GM20431 (cell line): Measurements from ENCODE around the gene ZBTB7C.
"Not testable (repeated sequence)": the region's sequence is repeated elsewhere in the genome, so short reads cannot be mapped to it uniquely, and the experiment has no call there.

Source experiments
- in situ Hi-C: fragments of 300-500 bp; cut with MseI, MboI; formaldehyde crosslinking; loops from one replicate; pipeline ENCODE4 v1.15.0; 2020; ENCODE audit warnings: low sequenced_read_pairs; ENCODE audit not compliant: unreplicated experiment

ZBTB7C gene

GRCh38 chr18:48281460-48281859 lies 127.7 kb downstream of the ZBTB7C start:
- in situ Hi-C loops: not testable (repeated sequence)

- in situ Hi-C loops: no loop called here
Observed at GRCh38 chr18:48279312-48279711, 129.9 kb downstream of the ZBTB7C start.

DNA sequence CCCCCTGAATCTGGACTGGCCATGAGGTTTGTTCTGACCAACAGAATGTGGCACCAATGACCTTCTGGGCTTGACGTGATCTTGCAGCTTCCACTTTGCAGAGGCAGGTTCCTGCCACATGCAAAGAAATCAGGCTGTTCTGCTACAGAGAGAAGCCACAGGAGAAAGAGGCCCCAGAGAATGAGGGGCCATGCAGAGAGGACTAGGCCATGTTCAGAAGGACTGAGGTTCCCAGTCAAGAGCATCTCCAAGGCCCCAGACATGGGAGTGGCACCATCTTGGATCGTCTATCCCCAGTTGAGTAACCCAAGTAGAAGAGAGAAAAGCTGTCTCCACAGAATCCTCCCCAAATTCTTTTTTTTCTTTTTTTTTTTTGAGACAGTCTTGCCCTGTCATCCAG lies 131.1 kb downstream of the ZBTB7C start:
- in situ Hi-C loops: no loop called here

DNA sequence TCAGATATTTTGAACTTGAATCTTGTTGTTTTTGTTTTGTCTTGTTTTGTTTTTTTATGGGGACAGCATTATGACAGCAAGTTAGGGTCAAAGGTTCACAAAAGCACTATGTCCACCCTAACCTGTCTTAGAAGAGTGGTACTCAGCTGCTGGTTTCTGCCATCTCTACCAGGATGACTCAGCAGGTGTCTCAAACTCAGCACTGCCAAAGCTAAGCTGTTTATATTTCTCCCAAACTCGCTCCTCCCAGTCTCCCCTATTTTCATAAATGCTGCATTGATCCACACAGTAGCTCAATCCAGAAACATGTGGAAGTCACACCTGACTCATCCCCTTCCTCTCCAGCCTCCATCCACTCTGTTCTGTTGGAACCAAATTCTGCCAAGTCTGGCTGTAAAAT lies 134.9 kb downstream of the ZBTB7C start:
- in situ Hi-C loops: no loop called here

DNA sequence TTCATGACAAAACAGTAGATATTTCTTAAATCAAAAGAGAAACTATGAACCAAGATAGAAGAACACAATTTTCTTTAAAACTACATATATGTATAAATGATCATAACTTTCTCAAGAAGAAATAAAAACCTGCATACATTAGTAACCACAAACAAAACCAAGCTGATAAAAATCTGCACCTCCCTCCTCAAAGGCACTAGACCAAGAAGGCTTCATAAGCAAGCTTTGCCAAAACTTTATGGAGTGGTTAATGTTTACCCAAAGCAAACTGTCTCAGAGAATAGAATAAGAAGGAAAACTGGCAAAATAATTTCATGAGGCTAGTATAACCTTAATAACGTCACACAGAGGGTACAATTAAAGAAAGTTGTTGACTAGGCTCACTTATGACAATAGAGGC lies 138.3 kb downstream of the ZBTB7C start:
- in situ Hi-C loops: no loop called here

GRCh38 chr18:48265328-48265727 lies 143.9 kb downstream of the ZBTB7C start:
- in situ Hi-C loops: no loop called here

GRCh38 chr18:48263914-48264902 lies 145.0 kb downstream of the ZBTB7C start:
- in situ Hi-C loops: no loop called here

- in situ Hi-C loops: no loop called here
Observed at GRCh38 chr18:48263192-48263853, 145.9 kb downstream of the ZBTB7C start.

- in situ Hi-C loops: no loop called here
Observed at GRCh38 chr18:48260237-48260636, 148.9 kb downstream of the ZBTB7C start.

GRCh38 chr18:48256848-48257247 lies 152.3 kb downstream of the ZBTB7C start:
- in situ Hi-C loops: no loop called here

- in situ Hi-C loops: no loop called here
Observed at GRCh38 chr18:48254077-48254602, 155.0 kb downstream of the ZBTB7C start.

- in situ Hi-C loops: no loop called here
Observed at GRCh38 chr18:48252525-48252924, 156.7 kb downstream of the ZBTB7C start.

GRCh38 chr18:48250918-48251317 lies 158.3 kb downstream of the ZBTB7C start:
- in situ Hi-C loops: no loop called here

DNA sequence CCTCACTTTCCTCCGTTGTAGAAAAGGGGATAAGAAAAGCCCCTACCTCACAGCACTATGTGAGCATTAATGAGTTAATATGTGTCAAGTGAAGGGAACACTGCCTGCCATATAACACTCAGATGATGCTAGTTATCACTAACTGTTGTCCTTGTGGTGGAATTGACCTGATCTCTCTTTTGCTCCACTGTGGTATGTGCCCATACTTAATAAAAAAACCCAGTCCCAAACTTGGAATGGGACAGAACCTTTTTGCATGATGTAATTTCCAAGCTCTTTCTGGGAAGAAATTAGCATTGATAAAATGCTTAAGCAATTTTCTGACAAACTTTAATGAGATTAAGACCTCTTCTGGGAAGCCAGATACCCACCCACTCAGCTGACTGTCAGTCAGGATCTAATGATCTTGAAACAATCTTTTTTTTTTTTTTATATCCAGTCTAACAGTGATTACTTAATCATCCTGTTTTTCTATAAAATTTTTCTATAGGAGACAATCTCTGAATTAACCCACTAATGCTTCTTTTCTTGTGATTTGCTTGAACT lies 158.7 kb downstream of the ZBTB7C start:
- in situ Hi-C loops: no loop called here

- in situ Hi-C loops: no loop called here
Observed at GRCh38 chr18:48249854-48250253, 159.3 kb downstream of the ZBTB7C start.

- in situ Hi-C loops: no loop called here
Observed at GRCh38 chr18:48244530-48244929, 164.7 kb downstream of the ZBTB7C start.

DNA sequence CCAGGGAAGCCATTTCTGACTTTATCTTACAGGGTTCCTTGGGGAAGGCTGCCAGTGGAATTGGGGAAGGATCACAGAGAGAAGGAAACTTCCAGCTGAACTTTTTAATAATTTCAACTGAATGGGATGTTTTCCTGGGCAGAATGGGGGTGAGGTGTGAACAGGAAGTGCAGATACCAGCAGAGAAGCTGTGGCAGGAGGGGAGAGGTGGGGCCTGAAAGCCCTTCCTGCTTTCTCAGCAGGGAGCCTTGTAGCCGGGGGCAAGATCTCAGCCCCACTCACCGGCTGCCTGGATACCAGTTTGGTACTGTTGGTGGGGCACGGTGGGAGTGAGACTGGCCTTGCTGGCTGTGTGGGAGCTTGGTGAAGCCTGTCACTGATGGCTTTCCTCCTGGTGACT lies 170.5 kb downstream of the ZBTB7C start:
- in situ Hi-C loops: no loop called here

GRCh38 chr18:48238206-48238605 lies 171.0 kb downstream of the ZBTB7C start:
- in situ Hi-C loops: no loop called here

DNA sequence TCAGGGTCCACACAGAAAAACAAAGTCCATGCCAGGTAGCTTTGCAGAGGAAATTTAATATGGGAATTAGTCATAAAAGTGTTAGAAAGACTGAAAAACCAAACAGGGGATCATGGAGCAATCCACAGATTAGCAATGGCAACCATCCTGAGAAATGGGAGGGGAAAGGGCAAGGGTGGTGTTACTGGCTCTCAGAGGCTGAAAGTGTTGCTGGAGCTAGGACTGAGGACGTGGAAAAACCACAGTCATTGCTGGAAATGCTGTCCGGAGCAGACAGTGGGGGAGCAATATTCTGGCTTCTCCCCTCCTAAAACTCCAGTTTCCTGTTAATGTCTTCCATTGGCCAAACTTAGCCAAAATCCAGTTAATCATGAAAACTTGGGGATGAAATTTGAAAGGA lies 172.4 kb downstream of the ZBTB7C start:
- in situ Hi-C loops: no loop called here

DNA sequence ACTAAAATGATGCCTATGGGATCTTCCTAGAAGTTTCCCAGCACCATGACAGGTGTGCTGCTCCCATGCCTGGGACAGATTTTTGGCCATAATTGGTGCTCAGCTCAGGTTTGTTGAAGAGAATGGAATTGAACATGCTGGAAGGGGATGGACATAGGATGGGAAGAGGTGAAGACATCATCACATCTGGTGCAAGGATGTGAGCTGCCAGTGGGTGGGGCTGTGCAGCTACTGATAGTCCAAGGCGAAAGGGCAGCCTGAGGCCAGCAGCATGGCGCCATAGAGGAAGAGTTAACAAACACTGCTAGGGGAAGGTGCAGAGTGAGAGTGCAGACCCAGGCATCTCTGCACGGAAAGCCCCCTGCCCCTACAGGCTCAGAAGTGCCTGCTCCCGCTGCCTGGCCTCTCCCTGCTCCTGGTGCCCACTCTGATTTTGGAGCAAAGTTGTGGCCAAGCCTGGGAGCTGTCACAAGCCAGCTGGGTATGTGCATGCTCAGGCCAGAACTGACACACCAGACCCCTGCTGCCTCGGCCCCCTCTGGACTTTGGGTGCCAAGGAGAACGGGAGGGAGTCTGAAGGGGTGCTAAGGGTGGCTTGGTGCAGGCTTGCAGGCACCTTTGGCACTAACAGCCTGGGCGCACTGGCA lies 178.6 kb downstream of the ZBTB7C start:
- in situ Hi-C loops: no loop called here
